RPMI7951 (cell line): Measurements from ENCODE around the gene HES5. TPM values are rescaled to one million over a fixed set of nuclear protein-coding genes. Genes with fewer than 3 reads are reported as not detected.
A peak's percentile ranks its signal among the peaks of the same experiment; 100 is the strongest.

Experiments
- DNase-seq: peaks from one replicate; pipeline ENCODE4 v3.0.0-alpha.2; 2012; ENCODE audit warnings: low read depth
- total RNA-seq: library from RNA; depleted of rRNA; stranded (reverse); fragments of >200 nt; shearing (Covaris generic); gene quantifications from 2 replicates; pipeline ENCODE4 v1.2.3, GENCODE V29; 2014

Gene HES5
- total RNA-seq, 1 experiment from 2014 or later, result not detected

DNA sequence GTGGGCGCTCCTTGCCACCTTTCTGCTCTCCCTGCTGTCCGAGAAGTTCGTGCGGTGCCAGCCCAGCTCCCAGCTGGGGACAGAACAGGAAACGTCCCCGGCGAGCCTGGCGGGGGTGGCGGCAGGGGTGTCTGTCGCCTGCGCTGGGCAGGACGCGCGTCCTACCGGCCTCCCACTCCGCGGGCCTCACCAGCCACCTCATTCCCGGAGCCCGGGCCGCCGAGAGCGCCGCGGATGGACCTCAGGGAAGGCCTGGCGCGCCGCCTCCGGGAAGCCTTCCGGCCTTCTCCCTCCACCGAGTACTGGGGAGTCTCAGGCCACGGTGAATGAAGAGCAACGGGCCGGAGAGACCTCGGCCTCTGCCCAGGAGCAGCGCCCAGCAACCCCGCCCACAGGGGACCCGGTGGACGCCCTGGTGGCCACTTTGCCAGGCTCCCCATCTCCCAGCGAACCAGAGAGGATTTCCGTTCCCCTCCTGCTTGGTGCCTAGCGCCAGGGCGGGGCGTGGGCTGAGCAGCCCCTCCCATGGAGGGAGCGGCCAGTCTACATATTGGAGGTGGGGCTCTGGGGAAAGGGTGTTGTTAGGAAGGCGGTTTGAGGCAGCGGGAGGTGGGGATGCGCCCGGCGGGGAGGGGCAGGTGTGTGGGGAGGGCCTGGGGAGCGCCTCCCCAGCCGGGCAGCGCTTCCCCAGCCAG lies 16.6 kb upstream of the HES5 start:
- peak; percentile 85 for DNase-seq

DNA sequence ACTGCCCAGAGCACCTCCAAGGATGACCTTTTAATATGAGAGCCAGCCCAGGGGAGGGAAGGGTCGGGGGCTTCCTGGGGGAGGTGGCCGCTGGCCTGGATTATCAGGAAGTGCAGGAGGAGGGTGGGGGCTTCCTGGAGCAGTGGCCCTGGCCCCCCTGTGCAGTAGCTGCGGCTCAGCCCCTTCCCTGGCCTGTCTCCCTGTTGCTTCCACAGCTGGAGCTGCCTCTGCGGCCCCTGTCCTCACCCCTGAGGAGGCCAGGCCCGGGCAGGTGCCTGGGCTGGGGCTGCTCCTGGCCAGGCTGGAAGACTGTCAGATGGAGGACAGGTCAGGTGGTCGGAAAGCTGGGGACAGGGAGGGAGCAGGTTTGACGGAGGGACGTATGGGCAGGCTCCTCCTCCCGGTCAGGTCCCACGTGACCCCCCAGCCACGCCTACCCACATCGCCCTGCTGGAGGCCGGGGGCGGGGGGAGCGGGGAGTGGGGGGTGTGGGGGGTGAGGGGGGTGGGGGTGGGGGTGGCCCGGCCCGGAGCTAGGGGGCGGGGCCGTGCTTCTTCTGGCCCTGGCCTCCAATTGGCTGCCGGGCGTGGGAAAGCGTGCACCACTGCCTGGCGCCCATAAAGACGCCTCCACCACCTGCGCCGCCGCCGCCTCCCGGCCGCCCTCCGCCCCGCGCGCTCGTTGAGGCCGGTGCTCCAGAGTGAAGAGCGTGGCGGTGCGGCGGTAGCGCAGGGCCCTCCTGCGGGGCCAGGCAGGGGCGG lies 15.9 kb upstream of the HES5 start:
- peak; percentile 77 for DNase-seq

DNA sequence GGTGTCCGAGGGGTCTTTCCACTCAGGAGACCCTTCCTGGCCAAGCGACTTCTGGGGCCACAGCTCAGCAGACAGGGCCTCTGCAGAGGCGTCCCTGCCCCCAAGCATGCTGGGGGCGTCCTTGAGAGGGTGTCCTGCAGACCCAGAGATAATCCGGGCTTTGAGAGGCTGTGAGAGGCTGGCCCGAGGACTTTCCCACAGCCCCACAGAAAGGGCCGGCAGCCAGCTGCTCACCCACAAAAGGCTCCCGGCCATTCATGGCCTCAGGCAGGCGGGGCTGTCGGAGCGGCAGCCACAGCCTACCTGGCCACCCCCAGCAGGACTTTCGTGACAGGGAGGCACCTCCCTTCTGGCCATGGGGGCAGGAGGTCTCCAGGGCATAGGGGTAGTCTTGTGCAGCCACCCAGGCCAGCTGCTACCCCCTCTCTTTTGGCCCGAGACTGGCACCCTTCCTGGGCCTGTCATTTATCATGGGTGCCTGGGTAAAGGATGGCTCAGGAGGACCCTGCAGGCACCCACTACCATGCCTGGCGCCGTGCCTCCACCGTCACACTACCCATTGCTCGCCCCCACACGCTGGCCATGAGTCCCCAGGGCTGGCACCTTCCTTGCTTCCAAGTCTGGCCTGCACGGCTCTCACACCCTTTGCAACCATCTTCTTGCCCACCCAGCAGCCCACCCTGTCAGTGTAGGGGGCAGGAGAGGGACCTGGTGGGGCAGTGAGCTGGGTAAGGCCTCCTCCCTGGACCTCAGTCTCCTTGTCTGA lies 15.0 kb upstream of the HES5 start:
- DNase-seq, result peak; percentile 17

DNA sequence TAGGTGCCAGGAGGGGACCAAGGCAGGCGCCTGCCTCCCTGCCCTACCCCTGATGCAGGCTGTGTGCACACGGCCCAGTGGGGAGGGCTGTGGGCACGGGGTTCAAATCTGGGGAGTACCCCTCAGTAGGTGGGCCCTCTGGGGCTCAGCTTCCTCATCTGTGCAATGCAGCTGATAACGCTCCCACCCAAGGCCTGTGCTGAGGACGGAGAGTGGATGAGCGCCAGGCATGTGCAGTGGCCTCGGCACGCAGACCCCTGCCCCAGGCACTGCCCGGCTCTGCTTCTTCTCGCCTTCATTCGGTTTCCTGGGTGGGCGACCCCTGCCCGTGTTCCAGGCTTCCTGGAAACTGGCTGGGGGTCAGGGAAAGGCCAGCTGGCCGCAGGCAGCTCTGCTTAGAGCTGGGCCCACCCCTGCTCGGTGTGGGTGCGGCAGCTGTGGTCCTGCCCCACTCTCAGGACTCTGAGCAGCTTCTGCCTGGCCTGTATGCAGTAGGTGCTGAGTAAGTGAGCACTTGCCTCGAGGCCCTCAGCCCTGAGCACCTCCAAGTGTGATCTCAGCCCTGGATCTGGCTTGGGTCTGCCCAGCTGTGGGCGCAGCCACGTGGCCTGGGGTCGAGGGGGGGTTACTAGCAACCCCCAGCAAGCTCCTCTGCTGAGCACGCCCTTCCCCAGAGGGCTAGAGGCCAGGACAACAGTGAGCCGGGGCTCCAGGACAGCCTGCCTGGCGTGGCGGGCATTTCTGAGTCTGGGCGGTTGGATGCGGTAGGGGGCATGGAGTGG lies 14.2 kb upstream of the HES5 start:
- DNase-seq, result peak; percentile 51

DNA sequence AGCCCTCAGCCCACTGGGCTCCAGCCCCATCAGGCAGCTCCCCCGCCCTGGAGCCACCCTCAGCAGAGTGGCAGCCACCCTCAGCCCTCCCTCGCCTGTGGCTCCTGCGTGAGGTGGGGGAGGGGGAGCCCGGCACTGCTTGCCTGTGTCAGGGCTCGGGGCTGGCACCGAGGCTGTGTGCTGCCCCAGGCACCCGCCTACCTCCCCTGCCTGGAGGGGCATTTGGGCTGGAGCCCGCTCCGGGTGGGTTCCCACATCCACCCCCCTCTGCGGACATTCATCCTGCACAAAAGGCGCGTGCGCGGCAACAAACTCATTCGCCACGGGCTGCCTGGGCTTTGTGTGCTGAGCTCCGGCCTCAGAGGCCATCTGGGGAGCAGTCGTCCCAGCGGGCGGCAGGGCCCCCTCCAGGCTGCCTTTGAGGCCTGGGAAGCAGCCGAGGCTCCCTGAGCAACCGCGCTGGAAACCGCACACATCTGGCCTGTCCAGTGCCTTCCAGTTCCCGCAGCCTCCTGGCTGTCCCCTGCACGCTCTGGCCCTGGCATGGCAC lies 13.6 kb upstream of the HES5 start:
- DNase-seq, result peak; percentile 76

DNA sequence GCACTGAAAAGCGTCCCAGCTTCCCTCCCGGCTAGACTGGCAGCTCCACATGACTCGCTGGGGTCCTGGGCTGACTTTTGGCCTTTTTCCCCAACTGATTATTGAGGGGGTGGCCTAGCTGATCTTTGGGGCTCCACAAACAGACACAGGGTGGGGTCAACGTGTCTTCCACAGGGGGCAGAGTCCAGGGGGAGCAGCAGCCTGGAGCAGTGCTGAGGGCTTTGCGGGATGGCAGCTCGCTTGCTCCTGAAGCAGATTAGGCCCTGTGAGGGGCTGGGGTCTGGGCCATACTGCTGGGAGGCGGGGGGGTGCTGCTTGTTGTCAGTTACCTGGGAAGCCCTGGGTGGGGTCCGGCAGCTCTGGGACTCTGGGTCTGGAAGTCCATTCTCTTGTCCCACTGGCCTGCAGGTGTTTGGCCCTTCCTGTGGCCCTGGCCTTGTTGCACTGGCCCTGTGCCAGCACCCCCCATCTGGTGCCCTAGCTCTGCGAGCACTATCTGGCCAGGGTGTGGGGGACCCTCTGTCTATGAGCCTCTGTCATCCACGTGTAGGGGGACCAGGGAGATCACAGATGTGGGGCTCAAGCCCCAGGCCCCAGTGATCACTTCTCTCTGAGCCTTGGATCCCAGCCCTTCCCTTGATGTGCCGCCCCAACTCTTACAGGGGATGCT lies 12.3 kb upstream of the HES5 start:
- DNase-seq, result no peak

DNA sequence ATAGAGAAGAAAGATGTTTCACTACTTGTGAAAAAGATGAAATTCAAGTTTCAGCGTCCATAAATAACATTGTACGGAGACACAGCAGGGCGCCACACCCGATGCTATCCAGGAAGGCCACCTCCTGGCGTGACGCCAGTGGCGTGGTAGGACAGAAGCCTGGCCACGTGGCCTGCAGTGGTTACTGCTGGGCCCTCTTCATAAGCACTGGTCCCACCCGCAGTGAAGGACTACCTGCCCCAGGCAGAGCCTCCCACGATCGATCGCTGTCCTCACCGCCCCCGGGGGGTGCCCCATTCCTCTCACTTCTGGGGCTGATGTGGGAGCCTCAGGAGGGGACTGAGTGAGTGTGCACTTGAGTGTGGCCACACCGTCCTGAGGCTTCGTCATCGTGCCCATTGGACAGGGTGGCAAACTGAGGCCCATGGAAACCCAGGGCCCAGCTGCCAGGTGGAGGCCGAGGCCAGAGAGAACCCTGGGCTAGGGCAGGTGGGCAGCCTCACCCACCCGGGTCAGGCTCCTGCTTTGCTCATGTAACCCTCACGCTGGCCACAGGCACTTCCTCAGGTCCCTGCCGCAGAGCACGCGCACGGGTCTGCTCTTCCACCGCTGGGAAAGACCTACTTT lies 11.7 kb upstream of the HES5 start:
- DNase-seq, result no peak

DNA sequence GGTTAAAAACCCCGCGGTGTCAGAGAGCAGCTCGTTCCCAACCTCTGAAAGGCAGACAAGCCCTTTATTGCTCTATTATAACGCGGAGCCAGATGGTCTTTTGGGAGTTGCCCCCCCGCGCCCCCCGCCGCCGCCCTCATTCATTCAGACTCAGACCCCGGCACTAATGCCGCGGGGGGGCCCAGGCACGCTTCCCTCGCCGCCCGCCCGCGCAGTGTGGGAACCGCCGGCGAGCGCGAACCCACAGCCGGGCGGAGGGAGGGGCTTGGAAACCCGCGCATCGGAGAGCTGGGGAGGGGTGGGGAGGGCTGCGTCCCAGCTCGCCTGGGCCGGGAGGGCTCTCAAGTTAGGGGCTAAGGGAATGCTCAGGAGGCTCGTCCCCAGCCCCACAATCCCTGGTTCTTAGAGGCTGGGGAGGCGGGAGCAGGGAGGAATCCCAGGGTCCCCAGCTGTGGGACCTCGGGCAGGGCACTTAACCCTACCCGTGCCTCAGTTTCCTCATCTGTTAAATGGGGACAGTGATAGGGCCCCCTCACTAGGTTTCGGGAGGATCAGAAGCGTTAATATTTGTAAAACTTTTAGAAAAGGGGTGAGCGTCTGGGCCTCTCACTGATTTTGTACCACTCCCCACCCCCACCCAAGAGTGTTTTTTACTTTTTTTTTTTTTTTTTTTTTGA lies 10.9 kb upstream of the HES5 start:
- DNase-seq, result no peak

DNA sequence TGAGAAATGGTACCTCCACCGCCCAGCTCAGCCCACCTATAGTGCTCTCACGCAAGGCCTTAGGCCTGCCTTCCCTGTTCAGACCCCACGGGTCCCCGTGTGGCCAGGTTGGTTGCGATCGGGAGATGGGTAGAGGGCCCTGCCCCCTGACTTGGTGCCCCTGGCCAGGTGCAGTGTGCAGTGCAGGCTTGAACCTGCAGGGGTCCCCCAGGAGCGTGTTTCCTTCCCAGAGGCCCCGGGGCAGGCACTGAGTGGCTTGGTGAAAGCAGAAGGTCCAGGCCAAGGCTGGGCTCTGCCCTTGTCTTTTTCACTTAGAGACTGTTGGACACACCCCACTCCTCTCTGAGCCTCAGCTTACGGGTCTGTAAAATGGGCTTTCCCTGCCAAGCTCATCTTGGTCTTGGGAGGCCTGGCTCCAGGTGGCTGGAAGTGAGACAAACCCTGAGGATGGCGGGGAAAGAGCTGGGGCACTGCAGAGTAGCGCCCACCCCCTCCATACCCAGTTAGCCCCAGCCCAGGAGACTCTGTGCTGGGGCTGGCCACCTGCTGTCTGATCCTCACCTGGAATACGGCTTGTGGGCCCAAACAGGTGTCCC lies 9.3 kb upstream of the HES5 start:
- no peak for DNase-seq

DNA sequence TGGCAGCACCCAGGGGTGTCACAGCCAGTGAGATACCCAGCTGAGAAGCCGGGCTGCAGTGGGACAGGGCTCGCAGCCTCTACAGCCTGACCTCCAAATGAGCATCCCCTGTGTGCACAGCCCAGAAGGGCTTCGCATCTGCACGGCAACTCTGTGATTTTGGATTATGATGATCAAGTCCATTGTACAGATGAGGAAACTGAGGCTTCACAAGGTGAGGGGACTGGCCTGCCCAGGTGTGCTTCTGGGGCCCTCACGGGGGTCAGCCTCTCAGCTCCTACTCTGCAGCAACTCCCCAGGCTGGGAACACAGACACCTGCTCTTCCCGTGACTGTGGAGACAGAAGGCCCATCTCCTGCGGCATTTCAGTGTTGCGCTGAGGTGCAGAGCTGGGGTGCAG lies 8.8 kb upstream of the HES5 start:
- no peak for DNase-seq

DNA sequence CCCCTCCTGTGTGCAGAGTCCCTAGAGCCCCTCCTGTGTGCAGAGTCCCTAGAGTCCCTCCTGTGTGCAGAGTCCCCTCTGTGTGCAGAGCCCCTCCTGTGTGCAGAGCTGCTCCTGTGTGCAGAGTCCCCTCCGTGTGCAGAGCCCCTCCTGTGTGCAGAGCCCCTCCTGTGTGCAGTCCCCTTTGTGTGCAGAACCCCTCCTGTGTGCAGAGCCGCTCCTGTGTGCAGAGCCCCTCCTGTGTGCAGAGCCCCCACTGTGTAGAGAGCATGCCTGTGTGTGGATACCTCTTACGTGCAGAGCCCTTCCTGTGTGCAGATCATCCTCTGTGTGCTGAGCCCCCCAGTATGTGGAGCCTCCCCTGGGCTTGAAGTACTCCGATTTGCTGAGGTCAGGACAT lies 8.3 kb upstream of the HES5 start:
- no peak for DNase-seq

DNA sequence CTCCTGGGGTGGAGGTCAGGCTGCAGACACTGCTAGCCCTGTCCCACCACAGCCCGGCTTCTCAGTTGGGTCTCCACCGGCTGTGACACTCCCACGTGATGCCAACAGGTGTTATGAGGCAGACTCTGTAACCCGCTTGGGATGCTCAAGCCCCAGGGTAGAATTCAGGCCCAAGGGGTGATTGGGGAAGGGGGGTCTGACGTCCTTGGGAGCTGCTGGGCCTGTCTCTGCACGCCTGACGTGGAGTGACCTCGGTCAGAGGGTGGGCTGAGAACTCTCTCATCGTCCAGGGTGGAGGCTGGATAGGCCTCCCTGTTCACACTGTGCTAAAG lies 7.7 kb upstream of the HES5 start:
- DNase-seq, result no peak

DNA sequence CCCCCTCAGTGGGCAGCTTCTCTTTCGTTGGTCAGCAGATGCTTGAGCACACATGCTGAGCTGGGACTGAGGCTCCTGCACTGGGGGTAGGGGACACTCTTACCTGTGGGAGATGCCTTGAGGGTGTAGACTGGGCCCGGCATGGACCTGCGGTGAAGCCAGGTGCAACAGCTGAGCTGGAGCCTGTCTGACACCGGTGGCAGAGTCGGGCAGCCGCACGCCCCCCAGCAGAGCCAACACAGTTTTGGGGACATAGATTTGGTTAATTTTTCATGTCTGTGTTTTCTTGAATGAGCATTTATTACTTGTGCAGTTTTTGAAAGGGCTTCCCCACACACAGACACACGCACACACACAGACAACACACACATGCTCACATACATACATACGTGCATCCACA lies 5.9 kb upstream of the HES5 start:
- DNase-seq, result no peak

DNA sequence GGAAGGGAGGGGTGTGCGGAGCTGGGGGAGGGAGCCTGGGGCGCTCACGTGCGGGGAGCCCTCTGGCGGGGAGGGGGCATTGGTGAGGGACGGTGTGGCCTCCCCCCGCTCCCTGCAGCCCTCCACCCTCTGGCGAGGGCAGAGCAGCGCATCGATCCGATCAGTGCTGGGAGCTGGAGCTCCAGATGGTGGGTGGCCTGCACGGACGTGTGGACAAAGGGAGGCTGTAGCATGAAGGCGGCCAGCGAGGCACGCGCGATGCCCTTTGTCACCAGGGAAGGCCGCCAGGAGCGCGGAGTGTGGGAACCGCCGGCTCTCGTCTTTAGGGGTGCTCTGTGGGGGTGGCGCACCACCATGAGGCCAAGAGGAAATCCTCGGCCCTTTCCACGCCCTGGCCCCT lies 5.4 kb upstream of the HES5 start:
- DNase-seq, result no peak

DNA sequence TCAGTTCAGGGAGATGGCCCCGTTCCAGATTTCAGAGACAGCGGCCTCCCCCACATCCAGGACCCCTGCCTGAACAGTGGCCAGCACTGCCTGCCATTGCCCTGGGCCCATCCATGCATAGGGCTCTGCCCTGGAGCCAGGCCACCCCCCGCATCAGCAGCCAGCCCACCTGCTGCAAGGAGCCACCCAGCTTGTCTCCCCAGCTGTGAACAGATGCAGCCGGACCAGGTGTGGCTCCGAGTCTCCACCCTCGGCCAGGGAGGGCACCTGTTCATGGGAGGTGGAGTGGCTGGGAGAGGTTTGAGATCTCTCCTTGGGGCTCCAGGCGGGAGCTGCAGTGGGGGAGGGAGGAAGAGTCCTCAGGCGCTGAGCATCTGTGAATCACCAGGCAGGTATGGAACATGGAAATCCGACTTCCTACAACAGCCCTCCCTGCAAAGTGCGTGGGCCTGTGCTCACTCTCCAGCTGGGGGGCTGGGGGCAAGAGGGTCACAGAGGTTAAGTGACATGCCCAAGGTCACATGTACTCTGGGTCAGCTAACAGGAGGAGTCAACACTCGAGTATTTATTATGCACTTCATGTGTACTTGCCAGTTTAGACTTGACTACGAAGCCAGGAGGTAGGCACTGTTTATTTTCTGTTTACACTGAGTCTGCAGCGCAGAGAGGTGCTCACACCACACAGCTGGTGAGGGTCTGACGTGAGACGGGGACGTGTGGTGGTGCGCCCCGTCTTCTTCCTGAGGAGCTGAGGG lies 4.8 kb upstream of the HES5 start:
- DNase-seq, result no peak

DNA sequence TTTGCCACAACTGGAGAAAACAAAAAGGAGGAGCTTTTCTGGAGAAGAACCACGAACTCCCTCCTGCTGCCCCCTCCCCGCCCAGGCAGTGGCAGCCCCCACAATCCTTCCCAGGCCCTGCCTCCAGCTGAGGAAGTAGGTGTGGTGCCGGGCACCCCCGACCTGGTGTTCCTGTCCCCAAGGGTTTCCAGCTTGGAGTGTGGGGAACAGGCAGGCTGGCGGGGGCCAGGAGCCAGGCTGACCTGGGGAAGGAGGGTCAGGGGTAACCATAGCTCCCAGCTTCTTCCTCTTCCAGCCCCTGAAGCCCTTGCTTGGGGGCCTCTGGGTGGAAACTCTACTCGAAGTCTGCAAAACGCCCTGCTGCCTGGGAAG lies 4.2 kb upstream of the HES5 start:
- no peak for DNase-seq

DNA sequence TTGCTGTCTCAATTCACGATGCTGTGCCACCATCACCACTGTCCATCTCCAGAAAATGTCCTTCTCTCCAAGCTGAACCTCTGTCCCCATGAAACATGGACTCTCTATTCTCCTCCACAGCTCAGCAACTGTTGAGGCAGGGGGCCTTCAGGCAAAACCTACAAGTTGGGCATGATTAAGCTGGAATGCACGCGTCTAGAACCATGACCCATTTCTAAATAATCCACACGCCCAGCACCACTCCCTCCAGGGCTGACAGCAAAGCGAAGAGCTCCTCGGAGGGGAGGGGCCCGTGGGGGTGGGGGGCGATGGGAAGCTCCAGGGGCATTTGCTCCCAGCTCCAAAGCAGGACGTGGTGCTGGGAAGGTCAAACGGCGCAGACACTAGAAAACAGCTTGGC lies 3.3 kb upstream of the HES5 start:
- no peak for DNase-seq

DNA sequence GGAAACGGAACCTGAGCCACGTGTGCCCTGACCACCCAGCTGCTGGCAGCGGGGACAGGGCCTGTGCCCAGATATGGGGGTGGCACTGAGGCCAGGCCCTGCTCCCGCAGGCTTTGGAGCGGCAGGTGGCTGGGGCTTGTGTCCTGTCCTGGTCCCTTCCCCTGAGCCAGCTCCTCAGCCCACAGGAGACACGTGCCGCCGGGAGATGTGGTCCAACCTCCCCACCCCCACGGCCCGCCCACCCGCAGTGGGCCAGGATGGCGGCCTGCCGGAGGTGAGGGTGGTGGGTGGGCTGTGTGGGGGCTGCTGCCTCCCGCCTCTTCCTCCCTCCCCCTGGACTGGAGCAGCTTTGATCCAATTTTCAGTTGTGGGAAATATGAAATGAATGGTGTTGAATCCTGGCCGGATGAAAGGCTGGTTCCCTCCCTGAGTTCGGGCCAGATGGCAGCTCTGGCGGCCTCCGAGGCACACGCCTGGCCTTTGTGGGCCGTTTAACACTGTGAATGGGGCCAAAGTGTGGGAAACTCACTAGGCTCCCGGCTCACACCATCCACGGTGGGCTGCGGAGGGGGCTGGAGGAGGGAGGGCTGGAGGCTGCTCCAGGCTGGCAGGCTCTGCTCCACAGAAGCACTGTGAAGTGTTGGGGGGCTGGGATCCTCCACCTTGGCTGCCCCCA lies 2.6 kb upstream of the HES5 start:
- DNase-seq, result no peak
